Suprapubic skin (tissue), 4 donors: ENCODE measurements around the gene SIGLEC12.

Experiments
- EP300 ChIP-seq: sonication (generic); formaldehyde crosslinking; IDR thresholded peaks from one replicate; pipeline ENCODE4 v1.6.1; 2017; ENCODE audit warnings: antibody characterized with exemption
- POLR2A ChIP-seq, 2 donors: fragments of 450-650 bp; IDR thresholded peaks; one replicate each; pipeline ENCODE4 v1.6.1; 2017; ENCODE audit warnings: antibody characterized with exemption in 2 of 2, mild to moderate bottlenecking in 2 of 2, moderate library complexity in 2 of 2
- POLR2AphosphoS5 ChIP-seq, 3 donors: sonication (generic); formaldehyde crosslinking; IDR thresholded peaks; one replicate each; pipeline ENCODE4 v1.6.1; 2017; ENCODE audit warnings: antibody characterized with exemption in 3 of 3
- TF ChIP-seq, protein P1 (sequence below), 2 donors: fragments of 200-600 bp in 1 of 2; fragments of 450-650 bp in 1 of 2; sonication (generic) in 1 of 2; IDR thresholded peaks; one replicate each; pipeline ENCODE4 v1.5.1; 2016 to 2019; ENCODE audit warnings: antibody characterized with exemption in 2 of 2, mild to moderate bottlenecking in 1 of 2, moderate library complexity in 1 of 2

DNA sequence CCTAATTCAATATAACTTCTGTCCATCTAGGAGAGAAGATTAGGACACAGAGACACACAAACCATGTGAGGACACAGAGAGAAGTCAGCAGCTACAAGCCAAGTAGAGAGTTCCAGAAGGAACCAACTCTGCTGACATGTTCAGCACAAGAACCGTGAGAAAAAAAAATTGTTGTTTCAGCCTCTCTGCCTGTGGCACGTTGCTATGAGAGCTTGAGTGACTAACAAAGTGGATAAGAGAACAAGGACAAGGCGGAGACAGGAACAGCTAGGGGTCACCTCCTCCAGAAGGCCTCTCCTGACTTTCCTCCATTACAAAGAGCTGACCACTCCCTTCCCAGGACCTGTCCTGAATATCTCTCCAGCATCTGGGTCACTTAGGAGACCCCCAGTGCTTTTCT lies 5.6 kb upstream of the SIGLEC12 start:
- TF ChIP-seq, protein P1, sequence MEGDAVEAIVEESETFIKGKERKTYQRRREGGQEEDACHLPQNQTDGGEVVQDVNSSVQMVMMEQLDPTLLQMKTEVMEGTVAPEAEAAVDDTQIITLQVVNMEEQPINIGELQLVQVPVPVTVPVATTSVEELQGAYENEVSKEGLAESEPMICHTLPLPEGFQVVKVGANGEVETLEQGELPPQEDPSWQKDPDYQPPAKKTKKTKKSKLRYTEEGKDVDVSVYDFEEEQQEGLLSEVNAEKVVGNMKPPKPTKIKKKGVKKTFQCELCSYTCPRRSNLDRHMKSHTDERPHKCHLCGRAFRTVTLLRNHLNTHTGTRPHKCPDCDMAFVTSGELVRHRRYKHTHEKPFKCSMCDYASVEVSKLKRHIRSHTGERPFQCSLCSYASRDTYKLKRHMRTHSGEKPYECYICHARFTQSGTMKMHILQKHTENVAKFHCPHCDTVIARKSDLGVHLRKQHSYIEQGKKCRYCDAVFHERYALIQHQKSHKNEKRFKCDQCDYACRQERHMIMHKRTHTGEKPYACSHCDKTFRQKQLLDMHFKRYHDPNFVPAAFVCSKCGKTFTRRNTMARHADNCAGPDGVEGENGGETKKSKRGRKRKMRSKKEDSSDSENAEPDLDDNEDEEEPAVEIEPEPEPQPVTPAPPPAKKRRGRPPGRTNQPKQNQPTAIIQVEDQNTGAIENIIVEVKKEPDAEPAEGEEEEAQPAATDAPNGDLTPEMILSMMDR (IDR thresholded peaks at IDR 0.05) = no peak
- no peak for TF ChIP-seq POLR2AphosphoS5 (IDR thresholded peaks at IDR 0.05)
- TF ChIP-seq POLR2A (IDR thresholded peaks at IDR 0.05) = no peak
- TF ChIP-seq EP300 = no peak
